ENCODE data around the gene BRME1.
A peak's percentile ranks its signal among the peaks of the same experiment; 100 is the strongest.

DNA sequence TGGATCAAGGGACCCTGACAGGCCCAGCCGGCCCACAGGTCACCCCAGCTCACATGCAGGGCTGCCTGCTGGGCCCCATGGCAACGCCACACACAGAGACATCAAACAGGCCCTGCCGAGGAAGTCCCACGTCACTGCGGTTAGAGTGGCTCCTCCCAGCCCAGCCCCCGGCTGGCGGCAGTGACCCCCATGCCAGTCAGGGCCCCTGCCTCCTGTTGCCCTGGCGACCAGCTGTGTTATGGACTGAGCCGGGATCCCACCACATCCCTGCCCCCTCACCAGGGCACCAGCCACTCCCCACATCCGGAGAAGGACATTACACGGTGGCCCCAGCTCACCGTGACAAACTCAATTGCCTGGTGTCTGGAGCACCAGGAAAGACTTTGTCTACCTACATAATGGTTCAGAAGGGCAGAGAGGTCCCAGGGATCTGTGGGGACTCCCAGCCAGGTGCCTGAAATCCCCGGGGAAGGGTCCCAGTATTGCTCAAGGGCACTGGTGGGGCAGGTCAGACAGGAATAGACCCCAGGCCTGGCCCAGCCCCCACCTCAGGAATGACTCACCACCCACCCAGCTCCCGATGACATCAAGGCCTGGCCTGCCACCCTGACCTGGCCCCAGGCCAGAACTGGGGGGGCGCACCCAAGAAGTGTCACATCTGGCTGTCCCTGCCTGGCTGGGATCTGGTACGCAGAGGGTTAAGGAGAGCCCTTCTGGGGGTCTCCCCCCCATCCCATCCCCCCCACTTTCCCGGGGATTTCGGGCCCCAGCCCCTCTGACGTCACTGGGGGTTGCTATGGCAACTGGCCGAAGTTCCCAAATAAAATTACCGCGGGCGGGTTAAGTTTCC, 59.1 kb downstream of the BRME1 start:
- TF ChIP-seq, protein P1, sequence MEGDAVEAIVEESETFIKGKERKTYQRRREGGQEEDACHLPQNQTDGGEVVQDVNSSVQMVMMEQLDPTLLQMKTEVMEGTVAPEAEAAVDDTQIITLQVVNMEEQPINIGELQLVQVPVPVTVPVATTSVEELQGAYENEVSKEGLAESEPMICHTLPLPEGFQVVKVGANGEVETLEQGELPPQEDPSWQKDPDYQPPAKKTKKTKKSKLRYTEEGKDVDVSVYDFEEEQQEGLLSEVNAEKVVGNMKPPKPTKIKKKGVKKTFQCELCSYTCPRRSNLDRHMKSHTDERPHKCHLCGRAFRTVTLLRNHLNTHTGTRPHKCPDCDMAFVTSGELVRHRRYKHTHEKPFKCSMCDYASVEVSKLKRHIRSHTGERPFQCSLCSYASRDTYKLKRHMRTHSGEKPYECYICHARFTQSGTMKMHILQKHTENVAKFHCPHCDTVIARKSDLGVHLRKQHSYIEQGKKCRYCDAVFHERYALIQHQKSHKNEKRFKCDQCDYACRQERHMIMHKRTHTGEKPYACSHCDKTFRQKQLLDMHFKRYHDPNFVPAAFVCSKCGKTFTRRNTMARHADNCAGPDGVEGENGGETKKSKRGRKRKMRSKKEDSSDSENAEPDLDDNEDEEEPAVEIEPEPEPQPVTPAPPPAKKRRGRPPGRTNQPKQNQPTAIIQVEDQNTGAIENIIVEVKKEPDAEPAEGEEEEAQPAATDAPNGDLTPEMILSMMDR (IDR thresholded peaks at IDR 0.05 in 4 of 5, conservative IDR thresholded peaks at IDR 0.05 in 1 of 5), result no peak
- TF ChIP-seq POLR2A (IDR thresholded peaks at IDR 0.05), result peak; percentile 7 to 22
